GM12801 (cell line): ENCODE data around the gene ATP6V1G2.

Experiments used
- CTCF ChIP-seq: IDR thresholded peaks from one replicate; pipeline ENCODE4 v1.5.1; 2011; ENCODE audit warnings: control low read depth; ENCODE audit not compliant: insufficient read length; ENCODE audit errors: extremely low read depth

ATP6V1G2 gene

DNA sequence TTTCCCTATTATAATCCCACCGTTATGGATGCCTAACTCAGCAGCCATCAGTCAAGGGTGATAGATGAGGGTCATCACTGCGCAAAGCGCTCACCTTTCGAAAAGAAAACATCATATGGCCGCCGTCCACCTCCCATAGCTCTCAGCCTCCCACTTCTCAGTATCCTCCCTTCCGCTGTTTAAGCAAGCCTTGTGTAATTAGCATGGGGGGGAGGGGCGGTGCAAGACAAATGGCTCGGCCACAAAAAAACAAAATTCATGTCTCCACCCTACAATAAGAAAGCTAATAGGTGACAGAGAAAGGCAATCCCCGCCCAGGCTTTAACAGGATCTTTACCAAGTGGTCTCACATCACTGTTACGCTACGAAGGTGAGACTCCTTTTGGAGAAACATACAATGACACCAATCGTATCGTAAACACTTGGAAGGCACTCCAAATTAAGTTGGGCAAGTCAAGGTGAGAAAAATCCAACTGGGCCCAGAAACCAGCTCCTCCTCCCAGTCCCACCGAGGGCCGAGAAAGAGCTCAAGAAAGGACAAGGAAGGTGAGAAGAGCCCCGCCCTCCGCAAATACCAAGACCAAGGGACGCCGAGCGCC lies 5.2 kb downstream of the ATP6V1G2 start:
- no peak for TF ChIP-seq CTCF

DNA sequence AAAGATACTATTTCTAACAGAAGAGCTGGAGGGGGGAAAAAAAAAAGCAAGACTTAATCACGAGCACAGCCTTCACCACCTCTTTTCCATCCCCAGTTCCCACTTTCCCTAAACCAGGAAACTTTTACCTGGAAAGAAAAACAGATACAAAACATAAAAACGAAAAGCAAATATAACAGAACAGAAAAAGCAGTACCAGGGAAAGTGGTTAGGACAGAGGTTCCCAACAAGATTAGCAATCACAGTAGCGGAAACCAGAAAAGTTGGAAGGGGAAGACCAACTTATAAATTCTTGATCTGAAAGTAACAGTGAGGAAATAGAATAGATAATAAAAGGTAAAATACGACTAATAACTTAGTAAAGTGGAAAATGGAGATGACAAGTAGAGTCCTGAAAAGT lies 5.8 kb downstream of the ATP6V1G2 start:
- no peak for TF ChIP-seq CTCF

DNA sequence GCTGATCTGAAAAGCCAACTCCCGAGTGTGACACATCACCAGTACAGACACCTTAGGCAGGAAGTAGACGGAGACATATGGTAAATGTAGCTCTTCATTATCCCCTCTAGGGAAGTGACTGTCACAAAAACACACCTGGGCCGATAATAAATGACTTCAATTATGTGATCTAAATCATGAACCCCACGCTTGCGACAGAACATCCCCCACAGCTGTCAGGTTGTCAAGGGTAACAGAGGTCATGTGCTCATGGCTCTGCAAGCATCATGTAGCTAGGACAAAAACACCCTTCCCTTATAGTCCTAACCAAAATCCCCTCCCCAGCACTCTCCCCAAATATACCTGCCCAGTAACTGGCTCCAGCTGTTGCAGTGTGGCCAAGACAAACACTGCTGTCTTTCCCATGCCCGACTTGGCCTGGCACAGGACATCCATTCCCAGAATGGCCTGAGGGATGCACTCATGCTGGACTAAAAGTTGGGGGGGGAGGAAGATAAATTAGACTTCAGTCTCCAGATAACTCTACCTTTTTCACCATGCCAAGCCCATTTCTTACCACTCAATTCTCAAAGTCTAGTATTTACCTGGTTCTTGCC lies 7.5 kb downstream of the ATP6V1G2 start:
- TF ChIP-seq CTCF = no peak

DNA sequence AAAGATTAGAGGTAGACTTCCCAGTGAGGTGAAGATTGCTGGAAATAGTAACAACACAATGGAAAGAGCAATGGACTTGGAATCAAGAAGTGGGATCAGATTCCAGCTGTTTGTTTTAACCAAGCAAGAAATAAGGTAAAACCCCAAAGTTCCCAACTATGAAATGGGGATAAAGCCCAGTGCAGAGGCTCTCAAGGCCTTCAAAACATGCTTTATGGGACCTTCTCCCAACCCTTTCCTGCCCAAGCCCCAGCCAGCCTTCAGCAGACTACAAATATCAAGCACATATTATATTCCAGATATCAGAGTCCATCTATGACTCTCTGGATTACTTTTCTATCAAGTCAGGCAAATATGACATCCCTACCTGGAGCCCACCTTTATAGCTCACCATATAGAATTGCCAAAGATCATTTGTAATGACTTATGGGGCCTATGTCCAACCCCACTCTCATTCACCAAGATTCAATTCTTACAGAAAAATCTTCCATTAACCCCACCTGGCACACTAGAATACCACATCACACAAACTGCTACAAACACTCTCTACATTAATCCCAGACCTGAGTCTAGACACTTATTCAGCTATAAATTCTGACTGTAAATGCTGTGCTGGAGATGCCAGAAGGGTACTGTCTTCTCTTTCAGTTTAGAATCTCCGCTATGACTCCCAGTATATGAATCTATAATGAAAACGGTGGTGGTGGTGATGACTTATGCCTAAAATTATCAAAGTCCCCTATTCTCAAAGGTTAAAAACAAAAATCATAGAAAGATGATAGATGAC lies 10.7 kb downstream of the ATP6V1G2 start:
- no peak for TF ChIP-seq CTCF

DNA sequence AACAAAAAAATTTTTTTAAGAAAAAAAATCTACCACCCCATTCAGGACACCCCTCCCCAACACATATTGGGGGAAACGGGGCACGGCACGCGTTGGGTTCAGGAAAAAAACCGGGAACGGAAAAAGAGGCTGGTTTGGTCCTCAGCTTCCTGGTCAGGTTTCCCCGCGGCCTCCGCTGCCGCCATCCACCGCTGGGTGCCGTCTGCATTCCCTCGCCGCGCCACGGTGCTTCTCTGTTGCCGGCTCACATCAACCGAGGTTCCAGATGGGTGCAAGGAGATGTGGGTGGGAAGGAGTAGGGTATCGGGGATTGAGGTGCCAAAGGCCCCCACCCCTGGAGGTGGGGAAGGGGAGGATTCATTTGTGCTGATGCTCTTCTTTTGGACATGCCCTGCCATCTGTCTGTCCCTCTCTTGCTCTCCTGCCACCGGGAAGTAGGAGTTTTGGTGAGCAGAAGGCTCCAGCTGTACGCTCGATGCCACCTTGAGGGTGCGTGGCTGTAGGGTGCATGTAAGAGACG lies 11.8 kb downstream of the ATP6V1G2 start:
- no peak for TF ChIP-seq CTCF

DNA sequence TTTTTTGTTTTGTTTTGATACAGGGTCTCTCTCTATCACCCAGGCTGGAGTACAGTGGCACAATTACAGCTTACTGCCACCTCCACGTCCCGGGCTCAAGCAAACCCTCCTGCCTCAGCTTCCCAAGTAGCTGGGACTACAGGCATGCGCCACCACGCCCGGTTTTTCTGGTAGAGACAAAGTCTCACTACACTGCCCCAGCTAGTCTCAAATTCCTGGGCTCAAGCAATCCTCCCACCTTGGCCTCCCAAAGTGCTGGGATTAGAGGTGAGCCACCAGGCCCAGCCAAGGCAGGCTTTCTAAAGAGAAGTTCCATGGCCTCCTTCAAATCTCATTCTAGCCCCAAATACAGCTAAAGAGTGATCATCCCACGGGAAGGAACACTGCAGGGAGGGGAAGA lies 12.4 kb downstream of the ATP6V1G2 start:
- TF ChIP-seq CTCF = no peak

DNA sequence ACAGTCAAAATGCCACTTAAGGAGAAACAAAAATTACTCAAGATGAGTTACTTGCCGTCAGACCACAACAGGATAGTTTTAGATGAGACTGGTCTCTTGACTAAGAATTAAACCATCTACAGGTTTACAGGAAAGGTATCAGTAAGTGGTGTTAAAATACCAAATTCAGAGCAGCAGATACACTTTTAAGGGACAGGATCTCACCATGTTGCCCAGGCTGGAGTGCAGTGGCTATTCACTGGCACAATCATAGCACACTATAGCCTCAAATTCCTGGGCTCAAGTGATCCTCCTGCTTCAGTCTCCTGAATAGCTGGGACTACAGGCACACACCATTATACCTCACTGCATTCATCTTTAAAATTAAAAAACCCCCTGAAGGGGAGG lies 13.0 kb downstream of the ATP6V1G2 start:
- no peak for TF ChIP-seq CTCF
